Esophagus squamous epithelium (tissue), 5 donors: ENCODE results near the gene METAP1D. TPM values are rescaled to one million over a fixed set of nuclear protein-coding genes. Genes with fewer than 3 reads are reported as not detected.

Experiments used
- DNase-seq: peaks from one replicate; lab custom pipeline; 2025; lab: John Stamatoyannopoulos, UW
- H3K27ac ChIP-seq, 4 donors: fragments of 200-600 bp; sonication (generic); one replicate each; pipeline ENCODE4 v1.5.1; 2016 to 2019; ENCODE audit warnings: mild to moderate bottlenecking in 1 of 4
- H3K27me3 ChIP-seq, 4 donors: fragments of 200-600 bp; sonication (generic); 1 replicate in 3 of 4; 2 replicates in 1 of 4; pipeline versions ENCODE4 v1.5.1 to v1.6.0; 2017 to 2021; ENCODE audit warnings: antibody characterized with exemption in 1 of 4
- H3K36me3 ChIP-seq, 3 donors: fragments of 200-600 bp; sonication (generic); one replicate each; pipeline ENCODE4 v1.5.1; 2016 to 2019
- H3K4me1 ChIP-seq, 3 donors: fragments of 200-600 bp; sonication (generic); one replicate each; pipeline ENCODE4 v1.5.1; 2017 to 2019
- H3K4me3 ChIP-seq, 4 donors: fragments of 200-600 bp; sonication (generic); 1 replicate in 3 of 4; 2 replicates in 1 of 4; pipeline ENCODE4 v1.5.1; 2016 to 2019; ENCODE audit warnings: mild to moderate bottlenecking in 2 of 4, moderate library complexity in 1 of 4
- H3K9me3 ChIP-seq, 3 donors: fragments of 200-600 bp; sonication (generic); one replicate each; pipeline ENCODE4 v1.5.1; 2016 to 2019
- POLR2A ChIP-seq, 4 donors: fragments of 450-650 bp; IDR thresholded peaks; one replicate each; pipeline ENCODE4 v1.6.1; 2017; ENCODE audit warnings: antibody characterized with exemption in 4 of 4, mild to moderate bottlenecking in 4 of 4, moderate library complexity in 3 of 4
- WGBS, 2 donors: methylation state at CpG; one replicate each; pipeline ENCODE4 v1.1.5; 2018; 5-methylcytosine and 5-hydroxymethylcytosine counted together
- intact Hi-C: fragments of 100-400 bp; cut with DNase I; formaldehyde crosslinking; loops from one replicate; pipeline ENCODE4 v1.15.0; 2022
- total RNA-seq, 4 donors: library from RNA; depleted of rRNA; stranded (reverse); fragments of >200 nt; gene quantifications; one replicate each; pipeline ENCODE4 v1.1.0, GENCODE V29; 2016
- TF ChIP-seq, protein P1 (sequence below), 6 experiments: fragments of 450-650 bp in 4 of 6; fragments of 200-600 bp in 2 of 6; sonication (generic) in 2 of 6; IDR thresholded peaks; one replicate each; pipeline ENCODE4 v1.5.1; 2016 to 2019; ENCODE audit warnings: antibody characterized with exemption in 6 of 6, mild to moderate bottlenecking in 4 of 6, moderate library complexity in 4 of 6
- donor health status: DM: yes; HTN: yes; CAD: no.

The METAP1D gene
- total RNA-seq, 4 donors from 2014 or later = 2.4 to 7.1 (median 5.7) TPM

DNA sequence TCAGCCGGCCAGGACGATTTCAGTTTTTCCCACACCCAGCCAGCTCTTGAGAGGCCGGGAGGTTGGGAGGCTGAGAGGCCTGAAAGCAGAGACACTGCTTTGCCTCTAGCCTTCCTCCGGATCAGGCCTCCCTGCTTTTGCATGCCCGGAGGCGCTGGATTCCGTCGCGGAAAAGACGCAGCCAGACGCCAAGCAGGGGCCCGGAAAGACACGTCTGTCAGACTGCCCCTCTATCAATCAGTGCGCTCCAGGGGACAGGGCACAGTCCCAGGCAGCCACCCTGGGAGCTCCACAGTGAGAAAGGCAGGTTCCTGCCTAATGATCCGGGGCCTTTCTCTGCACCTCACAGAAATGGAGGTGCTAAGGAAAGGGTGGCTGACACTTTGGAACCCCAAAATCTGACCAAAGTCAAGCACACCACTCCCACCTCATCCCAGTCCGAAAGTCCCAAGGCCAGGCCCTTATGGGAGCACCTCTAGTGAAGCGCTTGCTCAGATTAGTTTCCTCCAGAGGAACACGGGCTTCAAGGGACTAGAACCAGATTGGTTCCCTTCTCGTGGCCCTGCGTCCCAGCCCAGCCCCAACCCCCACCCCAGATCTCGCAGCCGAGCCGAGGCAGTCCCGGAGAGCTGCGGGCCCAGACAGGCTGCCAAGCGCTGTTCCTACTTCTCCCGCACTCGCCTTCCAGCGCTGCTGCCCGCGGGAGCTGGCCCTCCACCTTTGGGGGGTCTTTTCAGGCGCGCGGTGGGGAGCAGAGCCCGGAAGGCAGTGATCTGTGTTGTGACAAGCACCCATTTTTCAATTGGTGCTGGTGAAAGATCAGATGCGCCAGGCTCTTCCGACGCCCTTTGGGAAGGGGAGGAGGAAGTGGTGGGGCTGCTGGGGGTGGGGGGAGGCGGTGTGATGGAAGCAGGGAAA lies 90.5 kb downstream of the METAP1D start:
- no peak overlapping the region for H3K4me3 ChIP-seq
- DNase-seq = no peak
- WGBS, 2 donors = 10 to 11% methylated on average over 10 to 20 of the region's 39 CpGs
- TF ChIP-seq, protein P1, sequence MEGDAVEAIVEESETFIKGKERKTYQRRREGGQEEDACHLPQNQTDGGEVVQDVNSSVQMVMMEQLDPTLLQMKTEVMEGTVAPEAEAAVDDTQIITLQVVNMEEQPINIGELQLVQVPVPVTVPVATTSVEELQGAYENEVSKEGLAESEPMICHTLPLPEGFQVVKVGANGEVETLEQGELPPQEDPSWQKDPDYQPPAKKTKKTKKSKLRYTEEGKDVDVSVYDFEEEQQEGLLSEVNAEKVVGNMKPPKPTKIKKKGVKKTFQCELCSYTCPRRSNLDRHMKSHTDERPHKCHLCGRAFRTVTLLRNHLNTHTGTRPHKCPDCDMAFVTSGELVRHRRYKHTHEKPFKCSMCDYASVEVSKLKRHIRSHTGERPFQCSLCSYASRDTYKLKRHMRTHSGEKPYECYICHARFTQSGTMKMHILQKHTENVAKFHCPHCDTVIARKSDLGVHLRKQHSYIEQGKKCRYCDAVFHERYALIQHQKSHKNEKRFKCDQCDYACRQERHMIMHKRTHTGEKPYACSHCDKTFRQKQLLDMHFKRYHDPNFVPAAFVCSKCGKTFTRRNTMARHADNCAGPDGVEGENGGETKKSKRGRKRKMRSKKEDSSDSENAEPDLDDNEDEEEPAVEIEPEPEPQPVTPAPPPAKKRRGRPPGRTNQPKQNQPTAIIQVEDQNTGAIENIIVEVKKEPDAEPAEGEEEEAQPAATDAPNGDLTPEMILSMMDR (IDR thresholded peaks at IDR 0.05) = no peak
- TF ChIP-seq POLR2A (IDR thresholded peaks at IDR 0.05) = no peak
- peaks cover 30 to 65% (median 30%) of the 10 kb centered on the region in 3 donors for H3K4me1 ChIP-seq
- peaks cover 60 to 100% (median 92%) of the 10 kb centered on the region in 4 donors for H3K27me3 ChIP-seq
- no peaks in the 10 kb centered on the region for H3K9me3 ChIP-seq
- no peak overlapping the region for H3K27ac ChIP-seq
- intact Hi-C loops = no loop called here
- no peaks in the 10 kb centered on the region for H3K36me3 ChIP-seq

GRCh38 chr2:172091000-172091641 lies 91.4 kb downstream of the METAP1D start:
- Histone ChIP-seq H3K36me3 (no peaks in the 10 kb centered on the region), H3K27me3 (peaks cover 59 to 100% (median 92%) of the 10 kb centered on the region in 4 donors), H3K9me3 (no peaks in the 10 kb centered on the region), H3K4me3 (no peak overlapping the region), H3K27ac (no peak overlapping the region), H3K4me1 (peaks cover 30 to 65% (median 31%) of the 10 kb centered on the region in 3 donors)
- DNase-seq = no peak
- TF ChIP-seq, protein P1 (IDR thresholded peaks at IDR 0.05) = no peak
- TF ChIP-seq POLR2A (IDR thresholded peaks at IDR 0.05) = no peak
- 21 to 27% methylated on average over 13 of the region's 13 CpGs for WGBS, 2 donors
- intact Hi-C loops = no loop called here

DNA sequence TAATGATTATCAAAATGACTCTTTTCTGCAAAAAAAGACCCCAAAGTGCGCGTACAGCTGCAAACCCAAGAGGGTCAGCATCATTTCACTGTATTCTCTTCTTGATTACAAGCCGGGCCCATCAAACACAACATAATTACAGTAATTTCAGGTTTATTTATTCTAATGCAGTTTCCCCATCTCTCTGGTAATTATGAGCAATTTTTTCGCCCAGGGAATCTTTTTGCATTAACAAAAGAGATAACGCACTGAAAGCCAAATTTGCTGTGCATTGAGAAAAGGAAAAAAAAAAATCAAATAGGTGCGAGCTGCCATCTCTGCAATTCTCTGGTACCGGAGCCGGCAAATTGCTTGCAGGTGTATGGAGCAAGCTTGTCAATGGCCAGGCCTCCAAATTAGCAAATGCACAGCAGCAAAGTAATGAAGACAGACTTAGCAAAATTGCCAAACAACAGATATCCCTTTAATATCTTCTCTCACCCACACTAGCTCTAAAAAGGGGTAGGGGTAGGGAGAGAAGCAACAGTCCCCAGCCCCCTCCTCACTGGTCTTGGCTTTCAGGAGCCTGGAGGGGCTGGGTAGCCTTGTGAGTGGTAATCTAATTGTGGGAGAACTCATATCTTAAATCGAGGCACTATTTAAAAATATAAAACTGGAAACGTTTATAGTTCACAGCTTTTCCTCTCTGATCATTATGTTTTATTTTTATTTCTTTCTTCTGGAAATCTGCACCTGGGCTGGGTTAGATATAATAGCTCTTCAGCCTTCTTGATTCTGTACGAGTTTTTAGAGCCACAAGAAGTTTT lies 92.2 kb downstream of the METAP1D start:
- Histone ChIP-seq H3K36me3 (no peaks in the 10 kb centered on the region), H3K4me1 (peaks cover 31 to 65% (median 32%) of the 10 kb centered on the region in 3 donors), H3K9me3 (no peaks in the 10 kb centered on the region), H3K27me3 (peaks cover 57 to 100% (median 92%) of the 10 kb centered on the region in 4 donors), H3K4me3 (no peak overlapping the region), H3K27ac (no peak overlapping the region)
- 19 to 25% methylated on average over 11 of the region's 11 CpGs for WGBS, 2 donors
- no peak for DNase-seq
- intact Hi-C loops = no loop called here
- TF ChIP-seq, protein P1 (IDR thresholded peaks at IDR 0.05) = no peak
- no peak for TF ChIP-seq POLR2A (IDR thresholded peaks at IDR 0.05)

DNA sequence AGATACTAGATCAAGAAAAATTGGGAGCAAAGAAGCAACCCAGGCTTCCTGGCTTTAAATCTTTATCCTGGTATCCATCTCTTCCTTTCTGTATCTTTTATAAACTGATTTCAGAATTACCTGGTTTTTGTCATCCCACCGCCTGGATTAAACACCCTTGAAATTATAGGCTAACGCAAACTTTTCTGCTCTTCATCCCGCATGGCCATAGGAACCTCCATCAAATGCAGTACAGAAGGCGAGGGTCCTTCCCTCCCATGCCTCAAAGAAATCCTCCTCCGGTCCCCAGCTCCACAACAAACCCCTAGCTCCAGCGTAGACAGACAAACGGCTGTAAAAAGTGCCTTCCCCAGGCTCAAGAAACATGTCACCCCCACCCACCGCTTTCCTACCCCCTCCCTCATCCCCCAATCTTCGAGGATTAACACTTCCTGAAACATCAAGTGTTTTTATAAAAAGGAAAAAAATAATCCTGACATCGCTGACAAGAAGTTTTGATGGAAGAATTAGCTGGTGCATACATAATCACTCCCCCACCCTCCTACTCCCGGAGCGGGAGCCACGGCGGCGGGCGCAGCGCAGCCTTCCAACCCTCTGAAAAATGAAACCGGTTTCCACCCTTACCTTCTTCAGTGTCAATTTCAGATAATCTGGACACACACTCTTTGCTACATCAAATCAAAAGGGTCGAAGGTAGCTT lies 93.1 kb downstream of the METAP1D start:
- 17 to 18% methylated on average over 17 to 19 of the region's 19 CpGs for WGBS, 2 donors
- no peak overlapping the region for H3K27ac ChIP-seq
- H3K27me3 ChIP-seq = peaks cover 57 to 100% (median 92%) of the 10 kb centered on the region in 4 donors
- no peak for DNase-seq
- intact Hi-C loops = no loop called here
- TF ChIP-seq, protein P1 (IDR thresholded peaks at IDR 0.05) = no peak
- no peak for TF ChIP-seq POLR2A (IDR thresholded peaks at IDR 0.05)
- H3K9me3 ChIP-seq = no peaks in the 10 kb centered on the region
- no peak overlapping the region for H3K4me3 ChIP-seq
- no peaks in the 10 kb centered on the region for H3K36me3 ChIP-seq
- H3K4me1 ChIP-seq = peaks cover 31 to 65% (median 34%) of the 10 kb centered on the region in 3 donors
